UCSD-AML1 (cell line): ENCODE results near the gene SLIT1.

Source experiments
- DNase-seq: peaks from one replicate; lab custom pipeline; 2025; ENCODE audit not compliant: unreplicated experiment; lab: John Stamatoyannopoulos, UW

SLIT1 gene

DNA sequence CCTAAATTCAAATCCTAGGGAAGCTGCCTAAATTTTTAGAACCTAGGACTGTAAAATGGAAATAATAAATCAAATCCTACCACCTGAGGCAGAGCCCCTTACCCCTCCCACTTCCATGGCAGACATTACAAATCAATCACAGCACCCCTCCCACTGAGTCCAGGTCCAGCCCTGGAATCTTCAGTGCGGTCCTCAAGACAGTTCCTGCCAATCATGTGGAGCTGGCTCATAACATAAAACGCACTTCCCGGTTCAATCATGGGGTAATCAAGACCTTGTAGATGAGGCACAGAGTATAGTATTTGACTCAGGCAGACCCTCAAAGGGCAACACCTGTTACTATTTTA, 157.0 kb downstream of the SLIT1 start:
- no peak for DNase-seq

DNA sequence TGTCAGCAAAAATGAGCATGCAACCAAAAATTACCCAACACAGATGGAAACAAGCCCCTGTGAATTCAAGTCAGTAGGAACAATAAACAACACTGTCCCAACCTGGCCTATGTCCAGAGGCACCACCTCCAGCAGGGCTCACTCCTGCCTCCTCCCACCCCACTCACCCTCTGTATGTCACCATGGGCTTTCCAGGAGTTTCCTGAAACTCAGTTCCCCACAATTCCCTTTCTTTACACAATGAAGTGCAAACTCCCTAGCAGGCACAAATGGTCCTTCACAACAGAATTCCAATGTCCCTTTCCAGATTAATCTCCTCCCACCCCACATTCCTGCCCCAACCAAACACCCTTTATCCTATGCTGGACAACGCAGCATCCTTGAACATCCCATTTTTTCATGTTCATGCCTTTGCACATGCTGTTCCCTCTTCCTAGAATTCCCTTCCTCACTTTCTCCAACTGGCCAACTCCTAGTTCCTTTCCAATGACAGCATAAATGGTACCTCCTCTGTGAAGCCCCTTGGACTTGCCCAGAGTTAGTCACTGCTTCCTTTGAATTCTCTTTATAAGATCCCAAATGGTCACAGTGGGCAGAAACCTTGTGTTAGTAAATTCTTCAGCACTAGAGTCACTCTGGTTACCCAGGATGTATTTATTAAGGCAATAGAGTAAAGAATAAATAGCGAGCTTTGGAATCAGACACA, 157.5 kb downstream of the SLIT1 start:
- no peak for DNase-seq

DNA sequence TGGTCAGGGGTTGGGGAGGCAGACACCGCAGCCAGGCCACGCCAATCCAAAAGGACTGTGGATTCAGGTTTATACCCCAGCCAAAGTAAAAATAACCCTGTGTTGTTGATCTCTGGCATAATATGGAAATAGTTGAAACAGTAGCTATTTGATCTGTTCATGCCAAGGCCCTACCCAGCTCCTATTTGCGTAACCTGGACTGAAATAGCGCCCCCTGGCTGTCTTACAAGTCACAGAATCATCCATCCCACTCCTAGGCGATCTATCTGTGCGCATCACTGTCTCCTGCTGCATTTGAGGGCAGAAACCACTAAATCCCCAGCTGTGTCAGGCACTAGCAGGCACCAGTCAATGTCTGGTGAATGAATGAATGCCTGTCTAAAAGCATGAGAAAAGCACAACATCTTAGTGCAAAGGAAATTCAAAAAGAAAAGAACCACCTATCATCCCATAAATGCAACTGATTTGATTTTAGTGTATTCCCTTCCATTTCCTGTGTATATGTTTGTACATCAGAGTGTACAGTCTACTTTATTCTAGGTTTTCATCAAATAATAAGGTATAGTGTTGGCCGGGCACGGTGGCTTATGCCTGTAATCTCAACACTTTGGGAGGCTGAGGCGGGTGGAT, 160.0 kb downstream of the SLIT1 start:
- DNase-seq = peak; percentile 33

DNA sequence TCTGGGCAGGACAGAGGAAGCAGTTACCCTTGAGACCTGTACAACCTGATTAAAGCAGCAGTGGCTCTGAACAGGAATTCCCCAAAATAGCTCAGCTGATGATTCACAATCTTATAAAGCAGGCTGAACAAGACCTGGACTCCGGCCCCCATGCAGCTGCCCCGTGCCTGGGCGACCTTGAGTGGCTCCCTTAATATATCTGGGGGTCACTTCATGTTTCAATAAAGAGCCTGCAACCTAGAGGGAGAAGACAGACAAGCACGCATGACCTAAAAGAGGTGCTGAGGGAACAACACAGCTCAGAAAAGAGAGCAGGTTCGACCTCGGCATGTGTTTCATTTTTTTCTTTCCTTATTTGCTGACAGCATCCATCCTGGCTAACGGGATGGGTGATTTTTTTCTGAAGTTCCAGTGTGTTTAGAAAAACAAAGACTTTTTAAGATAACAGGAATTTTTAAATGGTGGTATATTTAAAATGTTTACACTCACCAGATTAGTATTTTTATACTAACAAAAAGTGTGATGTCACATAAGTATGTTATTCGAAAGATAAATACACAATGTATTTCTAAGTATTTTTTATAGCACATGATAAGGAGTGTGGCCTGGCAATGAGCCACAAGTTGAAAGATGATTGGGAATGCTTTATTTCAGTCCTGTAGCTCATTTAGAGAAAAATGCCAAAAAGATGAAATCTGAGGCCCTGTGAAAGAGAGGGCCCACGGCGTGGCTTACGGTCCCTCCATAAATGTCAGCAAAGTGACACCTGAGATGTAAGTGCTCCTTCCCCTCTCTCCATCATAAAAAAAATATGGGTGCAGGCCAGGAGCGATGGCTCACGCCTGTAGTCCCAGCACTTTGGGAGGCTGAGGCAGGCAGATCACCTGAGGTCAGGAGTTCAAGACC, 161.3 kb downstream of the SLIT1 start:
- DNase-seq = no peak

DNA sequence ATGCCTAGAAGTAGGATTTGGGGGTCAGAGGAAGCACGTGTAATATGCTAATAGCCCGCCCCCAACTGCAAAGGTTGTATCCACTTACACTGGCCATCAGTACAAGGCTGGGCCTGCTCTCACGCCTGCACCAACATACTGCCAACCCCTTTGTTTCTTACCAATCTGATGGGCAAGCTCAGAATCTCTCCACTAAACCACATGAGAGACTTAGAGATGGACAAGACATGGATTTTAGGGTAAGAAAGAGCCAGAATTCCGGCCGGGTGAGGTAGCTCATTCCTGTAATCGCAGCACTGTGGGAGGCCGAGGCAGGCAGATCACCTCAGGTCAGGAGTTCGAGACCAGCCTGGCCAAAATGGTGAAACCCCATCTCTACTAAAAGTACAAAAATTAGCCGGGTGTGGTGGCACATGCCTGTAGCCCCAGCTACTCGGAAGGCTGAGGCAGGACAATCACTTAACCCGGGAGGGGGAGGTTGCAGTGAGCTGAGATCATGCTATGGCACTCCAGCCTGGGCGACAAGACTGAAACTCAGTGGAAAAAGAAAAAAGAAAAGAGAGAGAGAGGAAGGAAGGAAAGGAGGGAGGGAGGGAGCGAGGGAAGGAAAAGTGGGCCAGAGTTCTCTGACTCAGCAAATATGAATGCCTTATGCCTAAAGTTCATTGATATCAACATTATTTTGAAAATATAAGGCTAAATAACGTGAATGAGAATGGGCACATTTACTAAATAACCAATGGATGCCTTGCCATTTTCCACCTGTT, 162.2 kb downstream of the SLIT1 start:
- DNase-seq = no peak

DNA sequence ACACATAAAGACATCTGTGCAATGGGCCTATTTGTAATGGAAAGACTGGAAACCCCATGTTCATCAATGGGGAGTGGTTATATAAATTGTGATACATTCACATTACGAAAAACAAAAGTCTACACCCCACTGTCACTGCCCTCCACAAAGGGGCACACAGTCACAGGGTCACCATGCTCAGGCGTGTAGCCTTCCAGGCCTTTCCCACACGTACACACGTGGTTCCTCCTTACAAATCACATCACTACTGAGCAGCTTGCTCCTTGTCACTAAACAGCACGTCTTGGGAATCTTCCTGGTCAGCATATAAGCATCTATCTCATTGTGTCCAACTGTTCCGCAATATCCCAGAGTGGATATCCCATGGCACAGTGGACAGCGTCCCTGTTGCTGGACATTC, 163.1 kb downstream of the SLIT1 start:
- DNase-seq = no peak

DNA sequence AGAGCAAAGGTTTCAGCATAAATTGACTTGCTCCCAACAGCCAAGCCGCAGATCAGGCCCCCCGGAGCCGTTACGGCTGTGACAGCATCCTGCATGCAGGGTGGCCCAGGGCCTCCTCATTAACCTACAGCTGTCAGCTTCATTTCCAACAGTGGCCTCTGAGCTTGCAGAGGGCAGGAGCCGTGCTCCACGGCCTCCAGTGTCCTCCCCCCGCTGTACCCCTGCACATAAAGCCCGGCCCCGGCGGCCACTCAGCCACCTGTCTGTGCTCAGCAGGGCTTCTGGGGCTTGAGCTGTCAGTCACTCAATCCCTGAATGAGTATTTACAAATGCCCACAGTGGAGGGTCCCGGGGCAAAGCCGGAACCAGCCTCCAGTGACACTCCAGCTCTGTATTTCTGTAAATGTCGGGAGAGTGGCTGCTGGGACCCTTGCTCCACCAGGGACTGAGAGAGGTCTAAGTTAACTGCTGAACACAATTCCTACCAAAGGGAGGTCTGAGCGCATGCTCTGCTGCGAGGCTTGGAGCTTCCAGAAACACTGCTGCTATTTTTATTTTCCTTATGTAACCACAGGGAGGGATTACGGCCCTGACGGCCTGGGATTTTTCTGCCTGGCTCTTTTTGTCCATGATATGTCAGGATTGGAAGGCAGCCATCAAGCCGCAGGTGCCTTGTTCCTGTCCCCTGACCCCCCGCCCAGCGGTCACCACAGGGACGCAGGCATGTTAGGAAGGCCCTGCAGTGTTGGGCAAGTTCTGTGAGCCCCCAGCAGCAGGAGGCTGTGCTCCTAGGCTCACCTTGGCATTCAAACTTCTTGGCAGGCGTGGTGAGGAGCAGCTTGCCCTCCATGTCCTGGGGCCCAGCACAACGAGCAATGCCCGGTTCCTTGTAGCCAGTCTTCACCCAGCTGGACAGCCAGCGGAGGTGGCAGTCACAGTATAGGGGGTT, 165.0 kb downstream of the SLIT1 start:
- DNase-seq = no peak

DNA sequence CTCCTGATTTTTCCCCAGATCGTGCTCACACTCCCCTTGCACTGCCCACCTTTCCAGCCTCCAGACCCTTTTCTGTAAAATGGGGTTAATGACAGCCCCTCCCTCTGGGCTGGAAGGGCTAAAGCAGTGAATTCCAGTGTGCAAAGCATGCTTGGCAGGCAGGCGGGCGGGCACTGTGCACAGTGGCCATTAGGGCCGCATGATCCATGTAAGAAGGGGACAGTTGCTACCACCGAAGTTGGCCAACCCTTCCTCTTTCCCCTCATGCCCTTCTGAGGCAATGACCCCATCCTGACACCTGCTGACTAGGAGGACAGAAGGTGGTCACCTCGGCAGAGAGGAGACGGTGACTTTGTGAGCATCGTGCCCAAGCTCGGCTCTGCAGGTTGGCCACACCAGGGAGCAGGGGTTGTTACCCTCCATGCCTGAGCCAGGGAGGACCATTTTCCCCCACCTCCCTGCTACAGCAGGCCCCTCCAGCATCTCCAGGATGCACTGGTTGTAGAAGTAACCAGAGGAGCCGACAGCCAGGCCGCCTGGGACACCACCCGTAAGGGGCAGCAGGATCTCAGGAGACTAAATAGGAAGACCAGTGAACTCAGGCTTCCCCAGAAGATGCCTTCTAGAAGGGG, 166.4 kb downstream of the SLIT1 start:
- no peak for DNase-seq

DNA sequence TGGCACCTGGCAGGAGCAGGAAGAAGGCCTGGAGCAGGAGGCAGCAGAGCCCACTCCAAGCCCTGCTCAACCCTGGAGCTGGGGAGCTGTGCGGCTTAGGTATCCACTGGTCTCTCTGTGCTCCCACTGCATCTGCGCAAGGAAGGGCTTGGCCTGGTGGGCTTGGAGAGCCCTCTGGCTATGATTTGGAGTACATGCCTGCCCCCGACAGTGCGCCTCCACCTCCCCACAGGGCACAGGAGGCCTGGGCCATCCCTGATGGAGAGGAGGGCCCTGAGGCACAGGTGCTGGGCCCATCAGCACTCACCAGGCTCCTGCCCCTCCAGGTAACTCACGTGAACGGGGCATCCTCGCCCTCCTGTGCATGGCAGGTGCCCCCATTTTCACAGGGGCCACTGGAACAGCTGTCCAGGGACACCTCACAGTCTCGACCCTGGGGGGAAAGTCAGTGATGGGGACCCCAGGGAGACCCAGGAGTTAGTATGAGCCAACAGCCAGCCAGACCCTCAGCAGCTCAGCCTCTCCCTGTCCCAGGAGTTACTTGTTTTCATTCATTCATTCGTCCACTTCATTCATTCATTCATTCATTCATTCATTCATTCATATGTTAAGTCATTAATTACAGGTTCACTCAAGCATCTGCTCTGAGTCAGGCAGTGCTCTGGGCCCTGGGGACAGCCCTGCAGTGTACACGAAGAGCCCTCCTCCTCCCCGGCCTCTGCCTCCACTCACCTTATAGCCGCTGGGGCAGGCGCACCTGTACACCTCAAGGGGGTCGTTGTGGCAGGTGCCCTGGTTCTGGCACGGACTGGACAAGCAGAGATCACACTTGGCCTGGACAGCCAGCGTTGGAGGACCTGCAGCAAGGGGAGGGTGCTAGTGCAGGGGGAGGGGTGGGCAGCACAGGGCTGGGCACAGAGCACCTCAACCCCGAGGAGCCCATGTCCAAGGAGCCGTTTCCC, 167.2 kb downstream of the SLIT1 start:
- no peak for DNase-seq

DNA sequence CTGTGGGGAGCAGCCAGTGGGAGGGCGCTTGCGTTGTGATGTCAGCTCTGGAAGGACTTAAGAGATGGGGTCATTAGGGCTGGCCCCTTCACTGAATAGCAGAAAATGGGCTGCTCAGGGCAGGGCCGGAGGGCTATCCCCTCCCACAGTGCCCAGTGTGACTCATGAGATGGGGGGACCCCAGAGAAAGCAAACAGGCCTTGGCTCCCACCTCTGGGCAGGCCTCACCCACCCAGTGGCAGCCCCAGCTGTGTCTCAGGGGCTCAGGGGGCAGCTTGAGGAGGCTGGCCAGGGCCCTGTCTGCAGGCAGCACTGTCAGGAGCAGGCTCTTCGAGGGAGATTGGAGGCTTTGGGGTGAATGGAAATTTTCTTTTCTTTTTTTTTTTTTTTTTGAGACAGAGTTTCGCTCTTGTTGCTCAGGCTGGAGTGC, 168.3 kb downstream of the SLIT1 start:
- DNase-seq = no peak

DNA sequence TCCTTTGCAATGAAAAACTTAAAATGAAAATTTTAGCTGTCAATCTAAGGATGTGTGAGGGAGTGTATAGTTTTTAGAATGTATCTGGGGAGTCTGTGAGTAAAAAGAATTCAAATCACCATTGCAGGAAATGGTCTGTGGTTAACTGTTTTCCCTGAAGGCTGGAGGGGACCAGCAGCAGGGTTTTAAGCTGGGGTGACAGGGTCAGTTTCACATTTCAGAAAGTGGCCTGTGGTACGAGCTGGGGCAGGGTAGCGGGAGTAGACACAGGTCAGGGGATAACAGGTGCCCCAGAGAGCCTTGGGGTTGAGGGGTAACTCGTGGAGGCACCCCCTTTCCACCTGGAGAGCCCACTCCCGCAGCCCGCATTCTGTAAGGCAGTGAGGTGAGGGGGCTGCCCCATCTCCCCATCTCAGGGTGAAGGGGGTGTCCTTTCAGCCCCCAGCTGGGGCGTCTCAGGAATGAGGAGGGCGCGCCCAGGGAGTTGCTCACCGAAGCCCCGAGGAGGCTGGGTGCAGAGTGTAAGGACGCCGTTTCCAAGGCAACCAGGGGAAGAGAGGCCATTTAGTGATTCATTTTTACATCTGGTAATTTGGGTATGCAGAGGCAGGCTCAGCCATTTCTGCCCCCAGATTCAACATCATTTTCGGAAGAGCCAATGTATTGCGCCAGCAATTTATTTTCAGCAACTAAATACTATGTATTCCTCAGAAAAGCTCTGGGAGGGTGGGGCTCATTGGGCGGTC, 168.9 kb downstream of the SLIT1 start:
- DNase-seq = peak; percentile 25

DNA sequence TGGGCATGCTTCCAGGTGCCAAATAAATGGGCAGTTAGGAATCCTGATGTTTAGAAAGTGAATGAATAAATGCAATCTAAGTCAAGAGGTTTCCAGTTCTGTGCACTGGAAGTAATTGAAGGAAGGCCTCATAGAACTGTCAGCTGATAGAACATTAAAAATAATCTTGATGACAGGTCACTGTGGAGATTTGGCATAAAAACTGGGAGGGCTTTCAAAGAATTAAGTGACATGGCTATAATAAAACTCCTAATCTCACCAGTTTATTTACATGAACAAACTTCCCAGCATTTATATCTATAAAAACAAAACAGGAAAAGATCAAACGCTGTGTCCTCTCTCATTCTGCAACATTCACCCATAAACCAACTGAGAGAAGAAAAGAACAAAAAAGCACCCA, 170.5 kb downstream of the SLIT1 start:
- DNase-seq = no peak

DNA sequence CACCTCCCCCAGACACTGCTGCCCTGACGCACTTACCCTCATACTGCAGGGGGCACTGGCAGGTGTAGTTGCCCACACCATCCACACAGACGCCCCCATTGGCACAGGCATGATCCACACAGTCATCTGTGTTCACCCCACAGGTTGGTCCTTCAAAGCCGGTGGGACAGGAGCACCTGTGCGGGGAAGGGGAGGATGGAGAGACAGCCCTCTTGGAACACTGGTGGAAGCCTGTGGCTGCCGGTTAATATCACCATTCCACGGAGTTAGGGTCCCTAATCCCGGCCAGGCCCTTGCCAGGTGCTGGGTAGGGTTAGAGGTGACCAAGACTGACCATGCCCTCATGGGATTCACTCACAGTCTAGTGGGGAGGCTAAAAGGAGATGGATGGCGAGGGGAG, 171.8 kb downstream of the SLIT1 start:
- DNase-seq = no peak

DNA sequence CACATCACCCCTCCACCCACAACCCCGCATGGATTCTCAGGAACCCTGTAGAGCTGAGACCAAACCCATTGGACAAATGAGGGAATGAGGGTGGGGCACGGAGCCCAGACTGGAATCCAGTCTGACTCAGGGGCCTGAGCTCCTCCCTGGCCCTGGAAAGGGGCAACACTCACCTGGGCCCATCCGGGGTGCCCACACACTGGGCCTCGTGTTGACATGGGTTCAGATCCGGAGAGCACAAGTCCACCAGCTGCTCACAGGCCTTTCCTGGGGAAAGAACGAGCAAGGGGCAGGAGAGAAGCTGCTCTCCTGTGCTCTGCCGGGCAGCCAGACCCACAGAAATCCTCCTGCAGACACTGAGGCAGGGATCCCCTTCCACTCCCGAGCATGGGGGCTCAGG, 172.2 kb downstream of the SLIT1 start:
- no peak for DNase-seq

DNA sequence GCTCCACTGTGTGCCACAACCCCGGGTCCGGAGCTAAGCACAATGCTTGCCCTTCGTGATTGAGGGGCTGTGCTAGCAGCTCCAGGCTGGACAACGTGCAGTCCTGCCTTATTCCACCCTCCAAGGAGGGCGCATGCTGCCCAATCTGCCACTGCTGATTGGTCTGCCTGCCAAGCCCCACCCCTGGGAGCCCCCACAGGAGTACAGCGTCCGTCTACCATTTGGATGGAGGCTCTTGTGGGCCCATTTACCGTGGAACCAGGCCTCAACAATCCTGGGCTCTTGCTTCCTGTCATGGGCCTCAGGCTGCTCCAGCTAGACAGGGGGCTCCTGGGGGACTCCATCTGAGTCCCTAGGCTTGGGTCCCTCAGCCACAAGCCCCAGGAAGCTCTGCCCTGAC, 173.3 kb downstream of the SLIT1 start:
- DNase-seq = no peak

DNA sequence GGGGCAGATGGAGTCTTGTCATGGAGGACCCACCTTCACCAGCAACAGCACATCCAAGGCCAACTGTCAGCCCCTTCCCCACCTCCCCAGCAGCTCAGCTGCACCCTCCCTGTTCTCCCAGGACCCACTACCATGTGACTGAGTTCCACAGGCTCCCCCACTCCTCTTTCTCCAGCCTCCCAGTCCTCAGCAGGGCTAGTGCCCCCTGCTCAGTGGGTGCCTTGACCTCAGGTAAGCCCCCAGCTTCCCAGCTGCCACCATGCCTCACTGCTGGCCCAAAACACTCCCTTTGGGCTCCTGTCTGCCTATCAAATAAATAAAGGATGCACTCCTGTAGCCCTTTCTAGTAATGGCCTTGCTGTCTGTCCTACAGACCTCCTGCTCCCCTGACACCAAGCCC, 174.4 kb downstream of the SLIT1 start:
- DNase-seq = no peak

DNA sequence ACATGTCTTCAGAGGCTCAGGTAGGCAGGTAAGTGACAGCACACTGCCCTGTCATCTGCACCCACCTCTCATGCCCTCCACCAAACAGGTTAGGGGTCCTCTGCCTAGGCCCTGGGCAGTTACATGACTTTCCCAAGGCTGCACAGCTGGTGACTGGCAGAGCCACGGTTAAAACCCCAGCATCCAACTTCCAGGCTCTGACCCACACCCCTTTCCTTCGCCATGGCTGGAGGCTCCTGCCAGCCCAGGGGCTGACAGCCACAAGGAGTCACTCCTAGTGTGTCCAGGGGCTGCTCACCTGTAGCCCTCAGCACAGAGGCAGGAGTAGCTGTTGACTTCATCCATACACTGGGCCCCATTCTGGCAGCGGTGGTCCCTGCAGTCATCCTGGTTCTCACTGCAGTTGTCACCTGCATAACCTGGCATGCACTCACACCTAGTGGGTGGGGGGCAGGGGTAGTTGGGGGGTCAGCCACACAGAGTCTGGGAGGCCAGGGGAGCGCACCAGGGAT, 175.0 kb downstream of the SLIT1 start:
- DNase-seq = no peak

DNA sequence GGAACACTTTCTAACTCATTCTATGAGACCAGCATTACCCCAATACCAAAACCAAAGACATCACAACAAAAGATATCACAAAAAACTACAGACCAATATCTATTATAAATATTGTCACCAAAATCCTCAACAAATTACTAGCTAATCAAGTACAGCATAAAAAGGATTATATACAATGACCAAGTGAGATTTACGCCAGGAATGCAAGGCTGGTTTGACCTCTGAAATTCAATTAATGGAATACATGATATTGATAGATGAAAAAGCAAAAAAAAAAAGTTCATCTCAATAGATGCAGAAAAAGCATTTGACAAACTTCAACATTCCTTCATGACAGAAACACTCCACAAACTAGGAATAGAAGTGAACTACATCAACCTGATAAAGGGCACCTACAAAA, 178.3 kb downstream of the SLIT1 start:
- no peak for DNase-seq
